HG03060 (cell line): ENCODE results near the gene RARS2.

Experiments
- ATAC-seq: cut with Tn5 transposase; IDR thresholded peaks from one replicate; pipeline ENCODE4 v1.9.1; 2021; ENCODE audit warnings: low read depth, moderate number of reproducible peaks; ENCODE audit not compliant: unreplicated experiment

The RARS2 gene

DNA sequence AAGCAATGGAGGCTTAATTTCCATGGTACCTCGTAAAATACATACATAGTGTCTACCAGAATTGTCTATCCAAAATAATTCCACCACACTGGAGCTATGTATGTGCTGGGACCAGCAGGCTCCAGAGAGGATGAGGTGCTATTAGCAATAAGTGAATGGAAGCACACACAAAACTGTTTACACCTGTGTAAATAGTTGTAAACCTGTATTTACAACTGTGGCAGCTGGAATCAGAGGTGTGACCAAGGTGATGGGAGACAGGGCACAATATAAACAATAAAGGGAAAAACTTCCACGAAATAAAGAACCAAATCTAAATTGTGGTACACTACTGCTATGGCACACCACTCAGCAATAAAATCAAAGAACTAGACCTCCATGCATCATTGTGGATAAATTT lies 14.4 kb downstream of the RARS2 start:
- ATAC-seq: no peak

DNA sequence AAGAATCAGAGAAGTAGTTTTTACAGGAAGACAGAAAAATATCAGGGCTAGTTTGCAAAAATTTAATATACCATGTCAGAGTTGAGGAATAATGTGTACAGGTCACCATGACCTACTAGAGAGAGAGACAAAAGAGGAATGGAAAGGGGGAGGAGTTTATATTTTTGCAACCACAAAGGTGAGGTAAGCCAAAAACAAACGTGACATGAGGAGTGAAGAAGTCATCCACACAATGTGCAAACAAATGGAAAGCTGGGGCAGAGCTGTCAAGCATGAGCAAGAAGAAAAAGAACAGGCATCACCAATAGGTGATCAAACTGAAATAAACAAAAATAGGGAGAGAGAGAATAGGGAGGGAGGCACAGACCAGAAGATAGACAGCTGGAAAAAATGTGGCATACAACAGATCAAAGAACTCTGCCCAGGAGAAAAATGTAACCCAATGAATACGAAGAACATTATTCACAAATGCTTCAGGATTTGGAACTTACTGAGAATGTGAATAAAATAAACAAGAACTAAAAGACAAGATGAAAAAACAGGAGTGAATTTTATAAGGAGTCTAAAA lies 15.5 kb downstream of the RARS2 start:
- no peak for ATAC-seq

DNA sequence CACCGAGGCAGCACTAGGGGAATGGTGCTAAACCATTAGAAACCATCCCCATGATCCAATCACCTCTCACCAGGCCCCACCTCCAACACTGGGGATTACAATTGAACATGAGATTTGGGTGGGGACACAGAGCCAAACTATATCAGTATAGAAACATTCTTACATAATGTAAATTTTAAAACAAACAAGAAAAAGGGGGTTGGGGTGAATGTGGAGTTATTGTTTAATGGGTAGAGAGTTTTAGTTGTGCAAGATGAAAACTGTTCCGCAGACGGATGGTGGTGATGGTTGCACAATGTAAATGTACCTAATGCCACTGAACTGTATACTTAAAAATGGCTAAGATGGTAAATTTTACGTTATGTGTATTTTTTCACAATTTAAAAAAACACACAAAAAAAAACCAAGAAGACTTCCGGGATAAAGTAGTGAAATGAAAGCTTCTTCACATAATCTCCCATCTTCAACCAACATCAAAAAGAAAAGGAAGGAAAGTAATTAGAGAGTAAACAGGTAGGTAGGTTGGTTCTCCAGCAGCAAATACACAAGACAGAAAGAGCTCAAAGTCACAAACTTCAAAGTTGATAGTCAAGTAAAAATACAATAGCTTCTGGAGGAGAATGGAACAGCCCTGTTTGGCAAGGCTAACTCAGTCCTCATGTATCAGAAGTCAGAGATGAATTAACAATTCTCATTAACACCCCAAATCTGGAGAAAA lies 16.3 kb downstream of the RARS2 start:
- ATAC-seq: no peak

DNA sequence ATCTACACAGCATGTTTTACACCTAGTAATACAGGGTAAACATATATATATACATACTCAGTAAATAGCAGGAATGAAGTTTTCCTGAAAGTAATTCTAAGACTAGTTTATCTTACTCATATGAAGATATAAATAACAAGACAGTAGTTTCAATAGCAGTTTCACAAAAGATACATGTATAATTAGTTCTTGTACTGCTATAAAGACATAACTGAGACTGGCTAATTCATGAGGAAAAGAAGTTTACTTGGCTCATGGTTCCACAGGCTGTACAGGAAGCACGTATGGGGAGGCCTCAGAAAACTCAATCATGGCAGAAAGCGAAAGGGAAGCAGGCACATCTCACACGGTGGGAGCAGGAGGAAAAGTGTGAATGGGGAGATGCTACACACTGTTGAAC lies 16.9 kb downstream of the RARS2 start:
- no peak for ATAC-seq

DNA sequence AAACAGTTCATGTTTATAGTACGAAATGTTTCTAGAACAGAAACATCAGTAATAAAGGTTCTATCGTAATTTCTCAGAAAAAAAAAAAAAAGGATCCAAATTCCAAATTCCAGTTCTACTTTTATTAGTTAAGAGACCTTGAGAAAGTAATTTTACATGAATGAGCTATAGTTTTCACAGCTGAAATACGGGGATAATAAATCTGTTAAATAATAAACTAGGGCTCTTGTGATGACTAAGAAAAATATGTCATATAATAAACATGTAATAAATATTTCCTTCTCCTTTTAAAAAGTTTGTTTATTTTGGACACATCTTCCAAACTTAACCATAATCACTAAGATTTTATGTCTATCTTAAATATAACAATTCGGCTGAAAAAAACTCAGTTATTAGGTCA lies 17.8 kb downstream of the RARS2 start:
- no peak for ATAC-seq

DNA sequence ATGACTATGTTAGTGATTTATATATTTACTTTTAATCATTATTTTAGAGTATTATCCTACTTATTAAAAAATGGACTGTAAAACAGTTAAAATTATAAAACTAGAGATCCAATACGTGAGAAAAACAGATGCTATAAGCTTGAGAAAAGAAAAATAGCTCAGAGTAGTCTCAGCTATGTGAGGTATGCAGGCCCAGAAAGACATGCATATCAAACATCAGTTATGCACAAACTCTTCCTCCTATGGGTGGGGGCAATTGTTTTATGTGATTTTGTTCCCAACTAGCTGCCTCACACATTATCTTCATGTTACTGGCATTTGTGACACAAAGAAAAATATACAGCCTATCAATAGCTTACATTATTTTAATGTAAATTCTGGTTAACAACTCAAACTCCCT lies 28.8 kb downstream of the RARS2 start:
- no peak for ATAC-seq

DNA sequence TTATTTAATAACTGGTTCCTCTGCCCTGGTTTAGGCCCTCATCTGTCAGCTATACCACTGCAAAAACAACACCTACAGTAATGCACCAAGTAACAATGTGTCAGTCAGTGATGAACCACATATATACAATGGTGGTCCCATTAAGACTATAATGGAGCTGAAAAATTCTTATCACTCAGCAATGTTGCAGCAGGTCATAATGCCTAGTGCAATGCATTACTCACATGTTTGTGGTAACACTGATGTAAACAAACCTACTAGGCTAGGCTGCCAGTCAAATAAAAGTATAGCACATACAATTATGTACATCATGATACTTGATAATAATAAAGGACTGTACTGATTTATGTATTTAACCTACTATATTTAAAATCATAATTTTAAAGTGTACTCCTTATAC lies 31.3 kb downstream of the RARS2 start:
- ATAC-seq: no peak

DNA sequence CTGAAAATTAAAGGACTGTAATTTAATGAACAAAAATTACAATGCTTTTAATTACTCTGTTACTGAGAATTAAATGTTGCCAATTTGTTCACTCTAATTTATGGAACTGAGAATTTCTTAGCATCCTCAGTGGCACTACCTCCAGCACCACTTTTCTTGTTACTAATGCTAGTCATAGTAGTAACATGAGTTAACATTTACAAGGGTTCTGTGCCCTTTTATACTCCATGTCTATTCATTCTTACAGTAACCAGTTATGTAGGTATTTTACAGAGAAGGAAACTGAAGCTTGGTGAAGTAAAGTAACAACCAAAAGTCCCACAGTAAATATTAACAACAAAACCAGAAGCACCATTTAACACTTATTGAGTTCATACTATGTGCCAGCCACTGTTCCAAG lies 34.3 kb downstream of the RARS2 start:
- no peak for ATAC-seq

DNA sequence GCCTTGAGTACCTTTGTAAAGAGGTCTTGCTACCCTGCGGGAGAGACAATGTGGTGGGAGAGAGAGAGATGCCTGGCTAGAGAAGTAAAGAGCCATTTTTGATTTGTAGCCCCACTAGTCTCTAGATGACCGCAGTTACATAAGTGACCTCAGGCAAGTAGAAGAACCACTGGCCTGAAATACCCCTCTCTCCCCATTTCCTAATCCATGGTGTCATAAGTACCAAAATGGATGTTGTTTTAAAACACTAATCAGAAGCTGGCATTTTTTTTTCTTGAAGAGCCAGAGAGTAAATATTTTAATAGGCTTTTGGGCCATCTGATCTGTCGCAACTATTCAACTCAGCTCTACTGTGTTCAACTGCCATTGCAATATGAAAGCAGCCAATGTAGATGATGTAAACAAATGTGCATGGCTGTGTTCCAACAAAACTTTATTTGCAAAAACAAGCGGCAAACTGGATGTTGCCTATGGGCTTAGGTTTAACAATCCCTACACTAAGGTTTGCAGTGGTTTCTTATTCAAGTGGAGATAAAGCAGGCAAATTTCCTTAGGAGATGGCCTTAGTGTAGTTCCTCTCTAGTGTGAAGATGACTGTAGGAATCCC lies 36.5 kb downstream of the RARS2 start:
- ATAC-seq: no peak

DNA sequence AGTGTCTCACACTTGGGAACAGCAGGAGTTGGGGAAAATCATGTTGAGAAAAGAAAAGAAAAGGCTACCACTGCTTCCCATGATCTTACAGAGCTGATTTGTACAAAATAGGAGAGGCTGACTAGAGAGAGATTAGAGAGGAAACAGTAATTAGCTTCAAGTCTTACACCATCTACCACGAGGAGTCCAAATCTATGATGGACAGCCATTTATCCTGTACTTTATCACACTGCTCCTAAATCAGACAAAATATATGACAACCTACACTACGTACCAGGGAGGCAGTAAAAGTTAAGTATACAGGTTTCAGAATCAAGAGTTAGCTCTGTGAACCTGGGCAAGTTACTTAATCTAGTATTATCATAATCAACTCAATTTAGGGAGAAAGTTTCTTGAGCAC lies 38.0 kb downstream of the RARS2 start:
- no peak for ATAC-seq

DNA sequence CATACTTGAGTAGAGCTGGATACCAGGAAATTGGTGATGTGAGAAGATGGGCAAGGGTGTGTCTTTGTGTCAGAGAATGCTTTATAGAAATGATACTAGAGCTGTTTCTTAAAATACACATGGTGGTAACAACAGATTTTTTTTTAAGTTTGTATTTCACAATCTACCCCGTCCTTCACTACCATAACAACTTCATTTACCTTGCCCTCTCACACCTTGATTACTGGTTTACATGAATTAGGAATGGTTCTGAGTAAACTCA lies 45.4 kb downstream of the RARS2 start:
- ATAC-seq: no peak

DNA sequence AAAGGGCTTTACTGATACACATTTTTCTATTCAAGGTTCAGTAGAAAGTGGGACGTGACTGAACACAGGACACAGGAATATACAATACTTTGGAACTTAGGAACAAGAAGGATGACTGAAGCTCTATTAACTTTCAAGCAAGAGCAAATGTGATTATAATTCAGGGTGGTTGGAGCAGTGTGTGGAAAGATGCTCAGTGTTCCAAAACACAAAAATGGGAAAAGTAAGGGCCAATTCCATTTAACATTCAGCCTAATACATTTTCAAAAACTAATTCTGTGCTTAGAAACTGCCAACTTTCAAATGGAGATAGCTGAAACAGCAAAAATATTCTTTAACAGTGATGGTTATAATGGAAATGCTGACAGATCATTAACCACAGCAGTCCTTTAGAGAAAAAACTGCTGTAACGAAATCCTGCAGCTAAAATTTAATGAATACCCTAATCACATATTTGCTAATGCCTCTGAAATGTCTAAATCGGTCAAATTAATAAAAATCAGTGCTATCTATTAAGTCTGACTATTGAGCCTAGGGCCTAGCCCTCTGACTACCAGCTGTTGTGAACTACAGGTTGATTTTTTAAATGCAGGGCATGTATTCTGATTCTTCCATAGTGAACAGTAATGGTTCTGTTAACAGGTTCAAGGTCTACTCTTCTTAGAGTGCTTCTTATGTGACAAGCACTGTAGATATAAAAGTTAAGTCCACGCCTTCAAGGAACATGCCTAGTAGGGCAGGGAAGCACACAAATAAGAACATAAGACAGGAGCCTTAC lies 45.9 kb downstream of the RARS2 start:
- ATAC-seq: no peak

DNA sequence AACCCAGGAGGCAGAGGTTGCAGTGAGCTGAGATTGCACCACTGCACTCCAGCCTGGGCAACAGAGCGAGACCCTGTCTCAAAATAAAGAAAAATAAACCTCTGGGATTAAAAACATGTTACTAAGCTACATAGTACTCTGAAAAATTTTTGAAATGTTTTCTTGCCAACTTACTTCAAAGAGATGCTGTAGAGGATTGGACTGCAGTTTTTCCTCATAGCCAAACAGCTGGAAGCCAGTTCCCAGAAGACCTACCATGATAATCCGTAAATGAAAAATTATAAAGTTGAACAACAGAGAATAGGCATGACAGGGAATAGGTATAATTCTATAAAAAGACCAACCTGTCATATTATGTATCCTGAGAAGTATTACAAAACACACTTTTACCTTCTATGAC lies 48.0 kb downstream of the RARS2 start:
- no peak for ATAC-seq

DNA sequence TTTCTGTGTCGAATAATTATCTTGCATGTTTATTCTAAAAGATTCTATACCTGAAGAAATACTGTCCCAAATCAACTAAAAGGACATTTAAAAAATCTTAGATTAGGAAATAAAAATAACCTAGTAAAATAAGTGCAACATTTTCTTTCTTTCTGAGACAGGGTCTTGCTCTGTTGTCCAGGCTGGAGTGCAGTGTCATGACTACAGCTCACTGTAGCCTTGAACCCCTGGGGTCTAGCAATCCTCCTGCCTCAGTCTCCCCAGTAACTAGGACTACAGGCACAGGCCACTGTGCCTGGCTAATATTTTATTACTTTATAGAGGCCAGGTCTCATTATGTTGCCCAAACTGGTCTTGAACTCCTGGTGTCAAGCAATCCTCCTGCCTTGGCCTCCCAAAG lies 48.7 kb downstream of the RARS2 start:
- ATAC-seq: no peak

DNA sequence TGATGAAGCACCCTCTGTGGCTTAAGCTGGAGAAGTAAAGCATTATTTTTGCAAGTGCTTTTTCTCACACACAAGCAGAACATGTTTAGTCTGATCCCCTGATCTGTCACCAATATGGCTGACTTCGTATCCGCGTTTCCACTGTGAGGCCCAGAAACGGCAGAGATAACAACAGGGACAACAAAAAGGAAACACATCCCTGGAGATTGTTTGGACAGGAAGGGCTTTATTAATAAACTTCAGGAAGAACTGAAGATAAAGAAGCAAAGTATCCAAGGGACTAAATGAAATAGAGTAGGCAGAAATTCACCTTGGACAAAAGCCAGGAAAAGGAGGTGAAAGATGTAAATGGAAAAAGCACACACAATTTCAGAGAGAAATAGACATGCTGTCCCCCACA lies 49.2 kb downstream of the RARS2 start:
- ATAC-seq: no peak

DNA sequence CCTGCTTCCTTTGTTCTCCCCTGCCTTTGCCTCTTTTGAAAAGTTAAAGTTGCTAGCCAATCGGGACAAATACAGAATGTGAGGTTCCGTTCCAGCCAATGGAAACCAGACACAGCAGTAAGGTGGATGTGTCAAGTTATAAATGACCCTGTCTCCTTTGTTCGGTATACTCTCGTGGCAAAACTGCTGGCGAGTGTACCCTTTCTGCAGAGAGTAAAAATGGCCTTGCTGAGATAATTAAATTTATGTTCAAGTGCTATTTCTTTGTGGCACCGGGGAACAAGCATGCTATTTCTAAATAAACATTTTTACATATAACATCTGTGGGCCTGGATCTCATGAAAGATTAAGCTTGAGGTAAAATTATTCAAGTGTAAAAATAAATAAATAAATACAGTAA lies 50.2 kb downstream of the RARS2 start:
- no peak for ATAC-seq

DNA sequence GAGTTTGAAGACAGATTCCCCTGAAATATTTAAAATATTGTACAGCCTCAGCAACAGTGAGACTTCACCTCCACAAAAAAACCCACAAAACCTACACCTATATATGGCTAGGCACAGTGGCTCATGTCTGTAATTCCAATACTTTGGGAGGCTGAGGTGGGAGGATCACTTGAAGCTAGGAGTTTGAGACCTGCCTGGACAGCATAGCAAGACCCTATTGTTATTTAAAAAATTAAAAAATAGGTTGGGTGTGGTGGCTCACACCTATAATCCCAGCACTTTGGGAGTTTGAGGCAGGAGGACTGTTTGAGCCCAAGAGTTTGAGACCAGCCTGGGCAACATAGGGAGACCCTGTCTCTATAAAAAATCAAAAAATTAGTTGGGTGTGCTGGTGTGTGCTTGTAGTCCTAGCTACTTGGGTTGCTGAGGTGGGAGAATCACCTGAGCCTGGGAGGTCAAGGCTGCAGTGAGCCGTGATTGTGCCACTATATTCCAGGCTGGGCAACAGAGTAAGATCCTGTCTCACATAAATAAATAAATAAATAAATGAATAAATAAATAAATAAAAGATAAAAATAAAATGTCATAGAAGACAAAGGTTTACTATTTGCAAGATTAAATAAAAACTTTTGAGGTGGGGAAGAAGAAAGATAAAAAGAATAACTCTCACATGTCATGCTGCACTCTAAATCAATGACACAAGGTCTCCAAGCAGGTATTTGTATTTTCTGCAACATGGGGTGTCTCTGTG lies 51.1 kb downstream of the RARS2 start:
- ATAC-seq: no peak

DNA sequence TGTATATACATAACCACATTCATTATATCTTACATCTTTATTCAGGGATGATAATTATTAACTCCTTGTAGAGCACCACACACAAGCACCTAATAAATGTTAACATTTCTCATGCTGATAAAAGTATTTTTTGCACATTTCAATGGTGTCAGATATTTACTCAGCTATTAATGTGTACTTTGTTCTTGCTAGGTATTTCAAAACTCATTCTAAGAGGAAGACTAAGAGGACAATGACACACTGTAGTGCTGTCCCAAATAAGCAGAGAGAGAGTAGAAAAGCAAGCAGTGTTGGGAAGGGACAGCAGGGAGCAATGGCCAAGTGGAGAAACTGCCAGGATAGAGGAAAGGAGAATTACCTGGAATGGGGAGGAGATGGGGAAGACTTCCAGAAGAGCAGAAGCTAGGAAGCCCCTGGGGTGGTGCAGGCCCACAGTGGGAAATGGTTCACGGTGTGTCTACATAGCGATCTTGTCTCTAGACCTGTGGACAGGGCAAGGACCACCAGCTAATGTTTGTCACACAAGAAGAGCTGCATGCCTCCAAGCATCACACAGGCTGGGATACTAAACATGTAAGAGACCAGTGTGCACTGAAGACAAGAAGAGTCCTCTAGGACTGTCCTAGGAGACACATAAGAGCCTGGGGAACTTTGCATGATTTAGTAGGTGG lies 55.3 kb downstream of the RARS2 start:
- no peak for ATAC-seq

DNA sequence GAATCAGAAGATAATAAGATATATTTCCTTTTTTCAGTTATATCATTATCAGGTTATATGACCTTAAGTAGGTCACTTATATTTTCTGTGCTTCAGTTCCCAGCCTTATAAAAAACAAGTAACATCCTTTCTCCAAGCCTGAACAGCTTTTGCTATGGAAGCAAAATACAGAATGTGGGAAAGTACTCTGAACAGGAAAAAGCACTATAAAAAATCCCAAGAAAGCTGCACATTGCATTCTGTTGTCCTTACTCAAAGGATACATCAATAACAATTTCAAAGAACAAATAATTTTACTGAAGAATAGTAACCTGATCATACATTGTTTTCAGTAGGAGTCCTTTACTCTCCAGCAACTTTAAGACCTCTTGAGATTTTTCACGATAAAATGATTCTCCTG lies 60.6 kb downstream of the RARS2 start:
- no peak for ATAC-seq

DNA sequence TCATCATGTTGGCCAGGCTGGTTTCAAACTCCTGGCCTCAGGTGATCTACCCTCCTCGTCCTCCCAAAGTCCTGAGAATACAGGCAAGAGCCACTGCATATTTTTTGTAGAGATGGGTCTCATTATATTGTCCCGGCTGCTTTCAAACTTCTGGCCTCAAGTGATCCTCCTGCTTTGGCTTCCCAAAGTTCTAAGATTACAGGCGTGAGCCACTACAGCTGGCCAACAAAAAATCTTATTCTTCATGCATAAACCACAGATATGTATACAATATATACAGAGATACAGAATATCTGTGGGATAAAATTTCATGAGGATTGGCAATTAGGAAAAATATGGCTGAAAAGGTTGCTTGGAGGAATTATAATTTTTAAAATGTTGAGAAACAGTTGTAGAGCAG lies 67.1 kb downstream of the RARS2 start:
- ATAC-seq: no peak

DNA sequence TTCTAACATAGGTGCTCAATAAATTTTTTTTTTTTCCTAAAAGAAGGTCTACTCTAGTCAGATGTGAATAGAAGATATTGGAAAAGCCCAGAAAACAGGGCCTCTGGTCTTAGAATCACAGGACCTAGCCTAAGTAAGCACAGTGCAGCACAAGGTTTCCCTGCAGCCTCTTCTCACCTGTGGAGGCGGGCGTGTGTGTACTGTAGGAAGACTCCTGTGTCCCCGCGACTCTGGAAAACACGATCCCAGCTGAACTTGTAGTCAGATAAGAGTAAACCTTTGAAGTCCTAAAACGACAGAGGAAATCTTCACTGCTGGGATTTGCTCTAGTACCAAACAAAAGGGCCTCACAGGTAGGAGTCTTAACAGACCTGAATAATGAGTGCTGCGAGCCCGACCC lies 71.3 kb downstream of the RARS2 start:
- ATAC-seq: no peak
